Body of pancreas (tissue), 4 donors: ENCODE results near the gene MAP4K4. TPM values are rescaled to one million over a fixed set of nuclear protein-coding genes. Genes with fewer than 3 reads are reported as not detected.

Source experiments
- ATAC-seq: fragments of 150-250 bp; one replicate; pipeline ENCODE4 v1.9.1; 2016
- DNase-seq, 4 donors: peaks; one replicate each; pipeline ENCODE4 v3.0.0-alpha.2; 2019
- H3K27ac ChIP-seq, 4 donors: fragments of 200-600 bp; sonication (generic); 1 replicate in 3 of 4; 2 replicates in 1 of 4; pipeline versions ENCODE4 v1.5.1 to v1.6.1; 2016 to 2019; ENCODE audit warnings: mild to moderate bottlenecking in 1 of 4, mixed read lengths in 1 of 4, moderate library complexity in 1 of 4
- H3K27me3 ChIP-seq, 2 donors: fragments of 200-600 bp; sonication (generic); one replicate each; pipeline ENCODE4 v1.6.0; 2016; ENCODE audit warnings: mild to moderate bottlenecking in 1 of 2
- H3K36me3 ChIP-seq, 2 donors: fragments of 200-600 bp; sonication (generic); replicated peaks in 1 of 2; 2 replicates each; pipeline ENCODE4 v1.5.1; 2016; ENCODE audit warnings: low read depth in 2 of 2; ENCODE audit not compliant: insufficient read depth in 1 of 2
- H3K4me1 ChIP-seq: fragments of 200-600 bp; sonication (generic); one replicate; pipeline ENCODE4 v1.6.0; 2016
- H3K4me3 ChIP-seq, 2 donors: fragments of 200-600 bp; sonication (generic); 1 replicate in 1 of 2; 2 replicates in 1 of 2; pipeline ENCODE4 v1.5.1; 2016 to 2019
- H3K9me3 ChIP-seq, 3 donors: fragments of 200-600 bp; sonication (generic); 1 replicate in 2 of 3; 2 replicates in 1 of 3; pipeline ENCODE4 v1.5.1; 2016
- POLR2A ChIP-seq, 3 donors: fragments of 450-650 bp; IDR thresholded peaks; one replicate each; pipeline ENCODE4 v1.6.1; 2016; ENCODE audit warnings: antibody characterized with exemption in 3 of 3, mild to moderate bottlenecking in 2 of 3
- WGBS, 2 donors: methylation state at CpG; one replicate each; pipeline ENCODE4 v1.1.5; 2017; 5-methylcytosine and 5-hydroxymethylcytosine counted together
- intact Hi-C: fragments of 100-400 bp; cut with DNase I; formaldehyde crosslinking; loops from one replicate; pipeline ENCODE4 v1.15.1; 2023
- total RNA-seq, 2 donors: library from RNA; depleted of rRNA; stranded (reverse); fragments of >200 nt; gene quantifications; one replicate each; pipeline ENCODE4 v1.1.0, GENCODE V29; 2016
- TF ChIP-seq, protein P1 (sequence below), 7 experiments: fragments of 450-650 bp in 4 of 7; fragments of 200-600 bp in 3 of 7; sonication (generic) in 3 of 7; IDR thresholded peaks; one replicate each; pipeline ENCODE4 v1.5.1; 2016 to 2019; ENCODE audit warnings: antibody characterized with exemption in 7 of 7

MAP4K4 gene
- total RNA-seq, 2 donors from 2014 or later = 22.1 to 25.1 TPM

DNA sequence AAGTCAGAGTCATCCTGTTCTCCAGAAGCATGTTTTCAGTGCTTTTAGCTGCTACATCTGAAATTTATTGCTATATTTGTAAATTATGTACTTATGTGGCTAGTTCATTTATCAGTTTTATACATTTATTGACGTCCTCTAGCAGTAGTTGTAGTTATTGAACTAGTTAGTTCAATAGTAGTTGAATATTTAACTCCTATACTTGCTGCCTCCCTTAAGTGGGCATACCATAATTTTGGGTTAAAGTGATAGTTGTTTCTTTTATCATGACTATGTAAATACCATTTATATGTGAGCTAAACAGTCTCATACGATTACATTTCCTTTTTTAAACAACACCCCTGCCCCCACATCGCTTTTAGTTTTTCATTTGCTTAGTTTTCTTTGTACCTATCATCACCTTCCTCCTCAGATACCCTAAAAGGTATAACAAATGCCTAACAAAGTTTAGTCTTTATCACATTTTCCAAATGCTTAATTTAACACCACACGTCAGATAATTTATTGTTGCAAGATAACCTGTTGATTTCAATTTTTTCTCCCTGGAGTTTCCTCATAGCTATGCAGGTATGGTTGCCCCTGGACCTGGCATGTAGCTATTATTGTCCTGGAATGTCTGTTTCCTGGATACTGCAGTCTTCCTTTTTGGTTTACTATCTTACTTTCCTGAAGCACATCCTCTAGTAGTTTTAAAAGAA lies 8.8 kb downstream of the MAP4K4 start:
- Histone ChIP-seq H3K4me1 (peaks cover 45% of the 10 kb centered on the region), H3K27ac (peak overlapping the region in 1 of 4 donors; percentile 46), H3K27me3 (no peaks in the 10 kb centered on the region), H3K9me3 (no peaks in the 10 kb centered on the region), H3K36me3 (no peaks in the 10 kb centered on the region), H3K4me3 (no peak overlapping the region)
- intact Hi-C loops = loop anchor here (10.0 kb wide), 1 partner anchor 109 kb away; no protein-coding TSS in a partner anchor
- DNase-seq (no peak), ATAC-seq (no peak)
- WGBS, 2 donors = 48 to 52% methylated on average over 4 of the region's 4 CpGs
- no peak for TF ChIP-seq POLR2A (IDR thresholded peaks at IDR 0.05)
- TF ChIP-seq, protein P1, sequence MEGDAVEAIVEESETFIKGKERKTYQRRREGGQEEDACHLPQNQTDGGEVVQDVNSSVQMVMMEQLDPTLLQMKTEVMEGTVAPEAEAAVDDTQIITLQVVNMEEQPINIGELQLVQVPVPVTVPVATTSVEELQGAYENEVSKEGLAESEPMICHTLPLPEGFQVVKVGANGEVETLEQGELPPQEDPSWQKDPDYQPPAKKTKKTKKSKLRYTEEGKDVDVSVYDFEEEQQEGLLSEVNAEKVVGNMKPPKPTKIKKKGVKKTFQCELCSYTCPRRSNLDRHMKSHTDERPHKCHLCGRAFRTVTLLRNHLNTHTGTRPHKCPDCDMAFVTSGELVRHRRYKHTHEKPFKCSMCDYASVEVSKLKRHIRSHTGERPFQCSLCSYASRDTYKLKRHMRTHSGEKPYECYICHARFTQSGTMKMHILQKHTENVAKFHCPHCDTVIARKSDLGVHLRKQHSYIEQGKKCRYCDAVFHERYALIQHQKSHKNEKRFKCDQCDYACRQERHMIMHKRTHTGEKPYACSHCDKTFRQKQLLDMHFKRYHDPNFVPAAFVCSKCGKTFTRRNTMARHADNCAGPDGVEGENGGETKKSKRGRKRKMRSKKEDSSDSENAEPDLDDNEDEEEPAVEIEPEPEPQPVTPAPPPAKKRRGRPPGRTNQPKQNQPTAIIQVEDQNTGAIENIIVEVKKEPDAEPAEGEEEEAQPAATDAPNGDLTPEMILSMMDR (IDR thresholded peaks at IDR 0.05) = no peak

GRCh38 chr2:101706819-101707177 lies 9.3 kb downstream of the MAP4K4 start:
- Histone ChIP-seq H3K36me3 (no peaks in the 10 kb centered on the region), H3K4me1 (peaks cover 45% of the 10 kb centered on the region), H3K27me3 (no peaks in the 10 kb centered on the region), H3K27ac (peak overlapping the region in 1 of 4 donors; percentile 46), H3K9me3 (no peaks in the 10 kb centered on the region), H3K4me3 (no peak overlapping the region)
- WGBS, 2 donors = 71 to 78% methylated on average over 1 of the region's 1 CpG
- intact Hi-C loops = loop anchor here (10.0 kb wide), 1 partner anchor 108 kb away; no protein-coding TSS in a partner anchor
- TF ChIP-seq, protein P1 (IDR thresholded peaks at IDR 0.05) = no peak
- no peak for TF ChIP-seq POLR2A (IDR thresholded peaks at IDR 0.05)
- DNase-seq = no peak
- no peak for ATAC-seq

- 82 to 84% methylated on average over 1 of the region's 1 CpG for WGBS, 2 donors
- Histone ChIP-seq H3K27ac (peak overlapping the region in 1 of 4 donors; percentile 62), H3K36me3 (no peaks in the 10 kb centered on the region), H3K27me3 (no peaks in the 10 kb centered on the region), H3K4me3 (no peak overlapping the region), H3K4me1 (peaks cover 50% of the 10 kb centered on the region), H3K9me3 (no peaks in the 10 kb centered on the region)
- intact Hi-C loops = no loop called here
- no peak for ATAC-seq
- no peak for DNase-seq
- TF ChIP-seq, protein P1 (IDR thresholded peaks at IDR 0.05) = no peak
- no peak for TF ChIP-seq POLR2A (IDR thresholded peaks at IDR 0.05)
Observed at GRCh38 chr2:101710036-101710435, 12.5 kb downstream of the MAP4K4 start.

DNA sequence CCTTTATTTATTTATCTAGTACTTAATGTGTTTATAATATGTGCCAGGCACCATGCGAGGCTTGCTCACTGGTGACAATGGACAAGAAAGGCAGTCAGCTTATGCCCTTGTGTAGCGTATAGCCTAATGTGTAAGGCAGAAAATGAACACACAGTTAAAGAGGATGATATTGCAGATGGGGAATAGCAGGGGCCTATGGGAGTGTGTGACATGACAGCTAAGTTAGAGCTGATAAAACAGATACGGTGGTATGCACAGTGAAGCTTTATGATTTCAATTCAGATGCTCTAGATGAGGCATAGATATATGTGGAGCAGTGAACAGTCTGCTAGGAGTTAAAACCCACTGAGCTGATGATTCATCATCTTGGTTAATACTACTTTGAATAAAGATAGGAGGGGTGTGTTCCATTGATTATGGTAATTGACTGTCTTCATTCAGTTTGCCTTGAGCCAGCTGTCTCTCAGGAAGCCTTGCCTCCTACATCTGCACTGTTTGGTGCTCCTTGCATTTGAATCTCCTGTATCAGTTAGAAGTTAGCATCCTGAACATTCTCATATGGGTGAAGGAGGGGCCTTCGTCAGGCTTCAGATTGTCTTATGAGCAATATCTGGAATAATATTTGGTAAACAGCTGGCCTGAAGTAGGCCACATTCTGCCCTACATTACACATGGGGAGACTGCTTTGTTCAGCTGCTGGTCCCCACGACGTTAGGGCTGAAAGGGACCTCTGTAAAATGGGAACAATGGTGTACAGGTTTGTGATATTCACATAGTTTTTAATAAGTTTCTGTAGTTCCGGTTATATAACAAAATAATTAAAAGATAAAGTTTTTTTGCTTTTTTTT lies 13.2 kb downstream of the MAP4K4 start:
- WGBS, 2 donors = 75 to 80% methylated on average over 7 of the region's 7 CpGs
- H3K4me3 ChIP-seq = no peak overlapping the region

More for the DNA sequence above, 13.2 kb downstream of the MAP4K4 start:
- TF ChIP-seq POLR2A (IDR thresholded peaks at IDR 0.05) = no peak
- TF ChIP-seq, protein P1 (IDR thresholded peaks at IDR 0.05) = no peak
- H3K9me3 ChIP-seq = no peaks in the 10 kb centered on the region
- no peak for ATAC-seq
- H3K36me3 ChIP-seq = no peaks in the 10 kb centered on the region
- intact Hi-C loops = no loop called here
- peaks cover 46% of the 10 kb centered on the region for H3K4me1 ChIP-seq
- no peaks in the 10 kb centered on the region for H3K27me3 ChIP-seq
- no peak overlapping the region for H3K27ac ChIP-seq
- DNase-seq = no peak
